GM19239 (cell line): Measurements from ENCODE around the gene MAPK4.
"Not testable (repeated sequence)": the region's sequence is repeated elsewhere in the genome, so short reads cannot be mapped to it uniquely, and the experiment has no call there.

Experiments used
- DNase-seq: peaks from one replicate; pipeline ENCODE4 v3.0.0; 2011; ENCODE audit warnings: low spot score; ENCODE audit not compliant: insufficient read length
- FAIRE-seq: peaks from 2 replicates; lab custom pipeline; 2011; peaks lifted over from hg19 to GRCh38; lab: Jason Lieb, UNC

The MAPK4 gene

DNA sequence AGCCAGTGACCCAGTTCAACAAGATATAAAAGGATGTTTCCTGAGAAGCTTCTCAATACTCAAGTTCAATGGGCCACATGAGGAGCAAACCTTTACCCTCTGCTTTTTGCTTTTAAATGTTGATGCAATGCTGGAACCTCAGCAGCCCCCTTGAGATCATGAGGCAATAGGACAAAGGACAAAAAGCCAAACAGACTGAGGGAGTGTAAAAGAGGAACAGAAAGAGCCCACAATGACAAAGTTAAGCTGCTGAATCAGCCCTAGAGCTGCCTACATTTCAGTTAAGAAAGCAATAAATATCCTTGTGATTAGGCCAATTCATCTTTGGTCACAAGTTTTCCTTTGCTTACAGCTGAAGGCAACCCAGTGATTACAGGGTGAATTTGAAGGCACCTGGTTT is 183.1 kb downstream of the MAPK4 start:
- FAIRE-seq (no peak), DNase-seq (no peak)

DNA sequence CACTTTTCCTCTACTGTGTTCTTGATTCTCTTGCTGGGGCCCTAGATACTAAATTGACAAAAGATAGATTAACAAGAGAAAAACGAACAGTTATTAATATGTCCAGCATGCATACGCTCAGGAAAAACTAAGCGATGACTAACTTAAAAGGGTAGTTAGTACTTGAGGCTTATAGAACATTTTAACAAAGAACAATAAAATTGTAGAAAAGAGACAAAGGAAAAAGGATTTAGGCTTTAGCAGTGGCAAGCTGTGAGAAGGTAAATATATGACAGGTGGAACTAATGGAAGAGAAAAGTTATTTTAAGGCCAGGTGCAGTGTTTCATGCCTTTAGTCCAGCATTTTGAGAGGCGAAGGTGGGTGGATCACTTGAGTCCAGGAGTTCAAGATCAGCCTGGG is 184.4 kb downstream of the MAPK4 start:
- FAIRE-seq, result no peak
- DNase-seq, result no peak

GRCh38 chr18:50745945-50746344 is 186.1 kb downstream of the MAPK4 start:
- DNase-seq (no peak), FAIRE-seq (no peak)

GRCh38 chr18:50747849-50748242 is 188.0 kb downstream of the MAPK4 start:
- FAIRE-seq (no peak), DNase-seq (no peak)

DNA sequence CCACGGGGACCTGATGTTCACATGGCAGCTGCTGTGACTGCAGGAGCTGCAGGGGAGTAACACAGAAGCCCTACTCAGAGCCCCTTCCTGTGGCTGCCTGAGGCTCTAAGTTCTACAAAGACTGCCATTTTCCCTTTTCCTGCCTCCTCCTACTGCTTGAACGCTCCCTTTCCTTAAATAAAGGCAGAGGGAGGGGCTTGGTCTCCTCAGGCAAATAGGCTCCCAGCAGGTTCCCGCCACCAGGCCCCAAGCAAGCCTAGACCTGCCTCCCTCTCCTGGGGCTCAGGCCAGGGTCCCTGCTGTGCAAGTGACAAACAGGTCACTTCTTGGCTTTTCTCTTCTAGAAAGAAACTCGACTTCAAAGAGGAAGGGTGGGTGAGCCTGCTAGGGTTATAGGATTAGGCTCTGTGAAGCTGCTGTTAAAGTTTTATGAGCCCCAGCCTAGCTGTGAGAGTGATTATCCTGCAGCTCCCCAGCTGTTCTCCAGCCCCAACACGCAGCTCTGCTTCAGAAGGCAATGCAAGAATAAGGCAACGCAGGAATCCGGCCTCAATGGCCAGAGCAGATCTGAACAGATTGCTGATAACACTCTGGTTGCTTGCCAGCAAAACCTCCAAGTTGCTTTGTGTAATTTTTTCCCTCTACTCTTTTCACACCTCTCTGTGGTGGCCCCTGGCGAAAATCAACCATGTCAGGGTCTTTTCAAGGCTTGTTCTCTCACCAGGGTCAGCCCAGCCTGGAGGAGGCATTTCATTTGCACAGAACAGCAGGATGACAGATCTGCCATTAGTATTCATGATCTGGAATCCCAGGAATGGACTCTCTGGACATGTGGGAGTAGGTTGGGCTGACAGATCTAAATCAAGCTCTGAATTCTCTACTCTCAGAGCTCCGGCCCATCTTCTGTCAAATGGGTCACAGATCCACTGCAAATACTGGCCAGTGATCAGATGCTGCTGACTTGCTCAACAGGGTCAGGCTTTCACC is 188.6 kb downstream of the MAPK4 start:
- DNase-seq (no peak), FAIRE-seq (no peak)

DNA sequence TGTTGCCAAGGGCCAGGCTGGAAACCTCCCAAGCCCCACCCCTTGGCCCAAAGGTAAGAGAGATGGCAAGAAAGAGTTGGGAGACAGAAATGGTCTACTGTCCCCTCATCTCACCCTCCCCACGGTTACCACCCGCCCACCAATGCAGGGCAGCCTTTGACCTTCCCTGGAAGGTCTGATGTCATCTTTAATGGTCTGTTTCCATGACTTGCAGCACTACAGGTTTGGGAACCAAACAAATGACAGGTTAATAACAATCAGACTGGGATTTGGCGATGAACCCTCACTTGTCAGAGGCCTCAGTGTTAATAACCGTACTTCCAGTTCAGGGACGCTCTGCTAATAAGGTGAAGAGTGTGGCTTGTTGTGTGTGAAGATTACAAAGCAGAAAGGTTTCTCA is 189.5 kb downstream of the MAPK4 start:
- DNase-seq (no peak), FAIRE-seq (no peak)

DNA sequence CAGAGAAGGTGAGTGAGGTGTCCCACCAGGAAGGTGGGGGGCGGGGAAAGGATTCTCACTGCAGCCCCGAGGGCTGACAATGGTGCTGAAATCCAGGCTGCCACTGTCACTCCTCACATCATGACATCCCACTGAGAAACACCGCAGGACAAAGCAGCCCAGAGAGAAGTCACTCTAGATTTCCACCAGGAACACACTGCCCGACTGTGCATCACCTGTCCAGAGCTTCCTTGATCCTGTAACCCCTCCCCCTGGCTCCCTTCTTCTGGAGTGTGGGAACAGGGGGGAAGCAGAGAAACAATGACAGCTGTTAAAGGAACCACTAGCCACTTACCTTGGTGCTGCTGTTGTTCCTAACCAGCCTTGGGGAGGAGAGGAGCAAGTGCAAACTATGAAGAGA is 190.1 kb downstream of the MAPK4 start:
- FAIRE-seq, result no peak
- no peak for DNase-seq

DNA sequence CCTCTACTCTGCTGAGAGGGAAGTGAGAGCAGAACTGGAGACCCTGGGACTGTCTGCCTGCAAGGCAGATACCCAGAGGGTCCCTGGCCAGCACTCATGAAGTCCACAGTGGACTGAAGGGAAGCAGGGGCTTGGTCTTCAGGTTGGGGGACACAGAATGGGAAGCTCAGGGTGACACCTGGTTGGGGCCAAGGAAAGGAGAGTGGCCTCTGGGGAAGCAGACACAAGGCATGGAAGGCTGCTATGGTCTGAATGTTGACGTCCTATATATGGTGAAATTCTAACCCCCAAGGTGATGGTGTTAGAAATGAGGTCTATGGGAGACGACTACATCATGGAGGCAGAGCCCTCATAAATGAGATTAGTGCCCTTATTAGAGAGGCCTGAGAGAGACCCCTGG is 190.7 kb downstream of the MAPK4 start:
- DNase-seq (no peak), FAIRE-seq (no peak)

DNA sequence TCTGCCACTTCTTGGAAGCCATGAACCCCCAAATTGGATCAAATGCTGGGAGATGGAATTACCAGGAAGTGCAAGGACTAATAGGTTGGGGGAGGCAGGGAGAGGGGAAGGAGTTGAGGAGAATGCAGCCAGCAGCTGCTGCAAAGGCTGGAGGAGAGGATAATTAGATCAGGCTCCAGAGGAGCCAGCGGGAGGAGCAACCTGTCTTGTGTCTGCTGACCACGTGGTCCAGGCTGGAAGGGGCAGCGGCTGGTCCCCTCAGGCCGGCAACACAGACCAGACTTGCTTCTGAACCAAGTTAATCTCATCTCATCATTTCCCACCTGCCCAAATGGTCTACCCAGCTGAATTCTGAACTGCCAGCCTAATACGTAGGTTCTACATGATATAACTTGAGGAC is 191.6 kb downstream of the MAPK4 start:
- DNase-seq (no peak), FAIRE-seq (no peak)

DNA sequence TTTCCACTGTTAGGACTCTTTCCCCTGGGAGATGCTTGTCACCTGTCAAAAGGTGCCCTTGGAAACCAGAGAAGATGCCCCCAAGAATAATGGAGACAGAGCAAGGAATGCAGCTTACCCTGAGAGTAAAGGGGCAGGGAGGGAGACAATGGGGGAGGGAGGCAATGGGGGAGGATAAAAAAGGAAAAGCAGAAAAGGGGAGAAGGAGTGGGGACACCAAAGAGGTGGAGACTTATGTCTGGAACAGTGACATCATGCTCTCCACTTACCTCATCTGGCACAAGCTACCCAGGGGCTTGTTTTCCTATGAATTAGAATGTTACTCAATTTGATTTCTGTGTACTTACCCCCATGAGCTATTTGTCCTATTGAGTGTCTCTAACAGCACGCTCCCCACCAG is 192.1 kb downstream of the MAPK4 start:
- FAIRE-seq (no peak), DNase-seq (no peak)

DNA sequence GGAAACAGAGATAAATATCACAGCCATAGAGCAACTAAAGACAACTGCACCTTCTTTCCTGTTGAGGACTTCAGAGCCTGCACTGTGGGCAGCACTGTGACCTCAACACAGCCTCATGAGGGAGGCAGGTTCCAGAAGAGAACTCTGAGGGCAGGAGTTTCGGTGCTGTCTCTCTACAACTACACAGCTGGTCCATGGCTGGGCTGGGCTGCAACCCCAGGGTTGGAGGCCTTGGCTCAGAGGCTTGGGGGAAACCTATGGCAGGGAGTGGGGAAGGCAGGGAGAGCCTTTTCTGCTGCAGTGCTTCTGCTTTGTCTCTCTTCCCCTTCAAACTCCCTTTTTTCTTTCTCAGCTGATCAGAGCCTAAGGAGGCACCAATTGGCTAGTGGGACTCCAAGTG is 193.4 kb downstream of the MAPK4 start:
- no peak for DNase-seq
- FAIRE-seq, result no peak

- DNase-seq (no peak), FAIRE-seq (no peak)
These were observed 194.4 kb downstream of the MAPK4 start for GRCh38 chr18:50754297-50754696.

DNA sequence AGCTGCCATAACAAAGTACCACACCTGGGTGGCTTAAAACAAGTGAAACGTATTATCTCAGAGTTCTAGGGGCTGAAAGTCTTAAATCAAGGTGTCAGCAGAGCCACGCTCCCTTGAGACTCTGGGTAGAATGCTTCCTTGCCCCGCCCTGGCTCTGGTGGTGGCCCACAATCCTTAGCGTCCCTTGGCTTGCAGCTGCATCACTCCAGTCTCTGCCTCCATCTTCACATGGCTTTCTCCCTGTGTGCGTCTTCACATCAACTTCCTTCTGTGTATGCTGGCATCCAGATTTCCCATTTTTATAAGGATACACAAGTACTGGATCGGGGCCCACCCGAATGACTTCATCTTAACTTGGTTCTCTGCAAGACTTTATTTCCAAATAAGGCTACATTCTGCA is 197.5 kb downstream of the MAPK4 start:
- no peak for DNase-seq

GRCh38 chr18:50769463-50769862 is 209.6 kb downstream of the MAPK4 start:
- DNase-seq (no peak), FAIRE-seq (no peak)

More for the DNA sequence above, 197.5 kb downstream of the MAPK4 start:
- FAIRE-seq, result no peak

- DNase-seq (no peak), FAIRE-seq (no peak)
These were observed 215.3 kb downstream of the MAPK4 start for GRCh38 chr18:50775207-50775606.

GRCh38 chr18:50775726-50776125 is 215.8 kb downstream of the MAPK4 start:
- FAIRE-seq (no peak), DNase-seq (no peak)

DNA sequence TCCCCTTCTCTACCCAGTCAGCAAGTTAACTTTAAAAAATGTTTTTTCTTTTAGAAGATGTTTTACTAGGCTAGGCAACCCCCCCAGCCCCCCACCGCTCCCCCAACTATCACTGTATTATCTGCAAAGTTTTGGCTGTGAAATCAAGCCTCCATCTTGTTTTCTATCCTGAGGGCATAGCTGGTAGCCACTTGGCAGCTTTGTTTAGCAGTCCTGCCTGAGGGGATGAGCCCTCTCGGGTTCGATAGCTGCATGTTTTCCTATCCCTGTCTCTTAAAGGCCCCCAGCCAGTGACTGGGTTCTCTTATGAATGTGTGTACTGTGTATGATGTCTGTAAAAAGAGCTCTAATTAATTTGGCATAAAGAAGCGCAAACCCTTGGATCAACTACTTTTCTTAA is 216.5 kb downstream of the MAPK4 start:
- DNase-seq (no peak), FAIRE-seq (no peak)

GRCh38 chr18:50779021-50779420 is 219.1 kb downstream of the MAPK4 start:
- not testable (repeated sequence) for FAIRE-seq, DNase-seq
